ENCODE measurements around the gene PCNT. TPM values are rescaled to one million over a fixed set of nuclear protein-coding genes. Genes with fewer than 3 reads are reported as not detected.

Gene PCNT
- total RNA-seq, 4 donors from 2014 or later: 6.2 to 29.7 (median 17.1) TPM

DNA sequence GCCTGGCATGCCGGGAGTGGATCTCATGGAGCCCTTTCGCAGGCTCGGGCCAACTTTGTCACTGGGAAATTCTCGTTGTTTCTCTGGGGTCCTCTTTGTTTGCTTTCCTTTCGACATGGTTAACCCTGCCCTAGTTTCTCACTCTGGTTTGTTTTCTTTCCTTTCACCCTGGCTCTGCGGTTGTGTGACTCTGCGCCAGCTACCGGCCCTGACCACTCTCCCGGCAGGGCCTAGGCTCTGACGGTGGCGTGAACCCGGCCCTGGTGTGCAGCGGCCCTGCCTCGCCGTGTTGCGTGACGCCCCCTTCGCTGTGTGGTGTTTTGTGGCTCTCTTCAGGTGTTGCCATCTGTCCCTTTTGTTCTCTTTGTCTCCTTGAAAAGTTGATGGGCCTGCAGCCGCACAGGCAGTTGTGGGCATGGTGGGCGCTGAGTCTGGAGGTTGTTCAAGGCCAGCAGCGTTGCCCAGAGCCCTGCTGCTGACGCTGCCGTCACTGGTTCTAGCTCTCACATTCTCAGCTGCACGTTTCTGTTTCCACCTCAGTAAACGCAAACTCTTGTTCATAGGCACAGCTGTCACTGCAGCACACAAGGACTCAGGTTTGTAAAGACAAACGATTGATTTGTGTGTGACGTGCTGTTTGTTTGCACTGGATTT lies 70.1 kb downstream of the PCNT start:
- DNase-seq: no peak
- TF ChIP-seq, protein P1, sequence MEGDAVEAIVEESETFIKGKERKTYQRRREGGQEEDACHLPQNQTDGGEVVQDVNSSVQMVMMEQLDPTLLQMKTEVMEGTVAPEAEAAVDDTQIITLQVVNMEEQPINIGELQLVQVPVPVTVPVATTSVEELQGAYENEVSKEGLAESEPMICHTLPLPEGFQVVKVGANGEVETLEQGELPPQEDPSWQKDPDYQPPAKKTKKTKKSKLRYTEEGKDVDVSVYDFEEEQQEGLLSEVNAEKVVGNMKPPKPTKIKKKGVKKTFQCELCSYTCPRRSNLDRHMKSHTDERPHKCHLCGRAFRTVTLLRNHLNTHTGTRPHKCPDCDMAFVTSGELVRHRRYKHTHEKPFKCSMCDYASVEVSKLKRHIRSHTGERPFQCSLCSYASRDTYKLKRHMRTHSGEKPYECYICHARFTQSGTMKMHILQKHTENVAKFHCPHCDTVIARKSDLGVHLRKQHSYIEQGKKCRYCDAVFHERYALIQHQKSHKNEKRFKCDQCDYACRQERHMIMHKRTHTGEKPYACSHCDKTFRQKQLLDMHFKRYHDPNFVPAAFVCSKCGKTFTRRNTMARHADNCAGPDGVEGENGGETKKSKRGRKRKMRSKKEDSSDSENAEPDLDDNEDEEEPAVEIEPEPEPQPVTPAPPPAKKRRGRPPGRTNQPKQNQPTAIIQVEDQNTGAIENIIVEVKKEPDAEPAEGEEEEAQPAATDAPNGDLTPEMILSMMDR (IDR thresholded peaks at IDR 0.05): no peak
- no peaks in the 10 kb centered on the region for H3K9me3 ChIP-seq
- H3K4me1 ChIP-seq: peaks cover 0 to 6% of the 10 kb centered on the region in 2 donors
- H3K4me3 ChIP-seq: no peak overlapping the region
- no peaks in the 10 kb centered on the region for H3K27me3 ChIP-seq
- peak overlapping the region in 1 of 2 donors; percentile 75 for H3K27ac ChIP-seq
- H3K36me3 ChIP-seq: no peaks in the 10 kb centered on the region
- intact Hi-C loops (cut with DNase I; ENCODE audit: low total_unique reads): no loop called here

DNA sequence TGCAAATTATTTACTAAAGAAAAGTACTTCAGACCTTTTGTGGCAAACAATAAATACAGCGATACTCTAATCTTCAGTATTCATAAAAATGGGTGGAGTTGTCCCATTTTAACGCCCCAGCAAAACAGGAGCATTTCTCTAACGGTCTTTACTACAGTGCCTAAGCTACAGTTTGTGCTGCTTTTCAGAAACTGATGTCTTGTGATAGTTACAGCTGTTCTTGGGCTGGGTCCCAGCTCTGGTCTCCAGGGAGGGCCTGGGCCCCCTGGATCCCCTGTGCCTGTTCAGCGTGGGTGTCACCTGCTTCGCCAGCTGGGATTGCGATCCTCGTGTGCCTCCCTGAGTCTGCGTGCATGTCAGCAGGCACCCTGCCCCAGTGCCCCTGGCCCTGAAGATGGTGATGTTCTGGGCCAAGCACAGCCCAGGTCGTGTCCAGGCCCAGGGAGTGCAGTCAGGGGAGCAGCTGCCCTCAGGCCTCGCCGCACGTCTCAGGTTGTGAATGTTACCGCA lies 70.7 kb downstream of the PCNT start:
- H3K9me3 ChIP-seq: no peaks in the 10 kb centered on the region
- peaks cover 0 to 6% of the 10 kb centered on the region in 2 donors for H3K4me1 ChIP-seq
- intact Hi-C loops (cut with DNase I; ENCODE audit: low total_unique reads): no loop called here
- no peak for DNase-seq
- H3K4me3 ChIP-seq: no peak overlapping the region
- H3K27me3 ChIP-seq: no peaks in the 10 kb centered on the region
- no peaks in the 10 kb centered on the region for H3K36me3 ChIP-seq
- TF ChIP-seq, protein P1 (IDR thresholded peaks at IDR 0.05): no peak
- no peak overlapping the region for H3K27ac ChIP-seq

DNA sequence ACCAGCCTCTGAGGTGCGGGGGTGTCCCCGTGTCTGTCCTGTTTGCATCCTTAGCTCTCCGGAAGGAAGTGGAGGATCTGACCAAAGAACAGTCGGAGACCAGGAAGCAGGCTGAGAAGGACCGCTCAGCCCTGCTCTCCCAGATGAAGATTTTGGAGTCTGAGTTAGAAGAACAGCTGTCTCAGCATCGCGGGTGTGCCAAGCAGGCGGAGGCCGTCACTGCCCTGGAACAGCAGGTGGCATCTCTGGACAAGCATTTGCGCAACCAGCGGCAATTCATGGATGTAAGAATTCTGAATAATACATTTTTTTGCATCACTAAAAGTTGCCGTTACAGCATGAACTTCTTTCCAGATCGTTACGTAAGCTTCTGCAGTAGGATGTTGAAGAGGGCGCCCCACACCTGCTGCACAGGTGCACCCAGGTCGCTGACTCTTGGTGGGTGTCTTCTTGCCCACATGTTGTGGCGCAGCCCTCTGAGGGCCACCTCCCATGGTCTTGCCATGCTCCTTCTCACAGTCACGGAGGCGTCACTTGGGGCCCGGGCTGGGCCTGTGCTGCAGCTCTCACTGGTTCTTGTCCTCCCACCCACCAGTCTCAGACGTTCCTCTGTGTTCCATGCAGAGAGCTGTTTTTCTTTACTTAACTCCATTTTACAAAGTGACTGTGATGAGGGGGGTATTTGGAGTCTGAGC lies 73.4 kb downstream of the PCNT start:
- Histone ChIP-seq H3K36me3 (peaks cover 0 to 3% of the 10 kb centered on the region in 2 donors), H3K4me1 (peaks cover 0 to 6% of the 10 kb centered on the region in 2 donors), H3K9me3 (no peaks in the 10 kb centered on the region), H3K4me3 (no peak overlapping the region), H3K27me3 (no peaks in the 10 kb centered on the region), H3K27ac (no peak overlapping the region)
- intact Hi-C loops (cut with DNase I; ENCODE audit: low total_unique reads): no loop called here
- DNase-seq: no peak
- TF ChIP-seq POLR2A (IDR thresholded peaks at IDR 0.05): no peak
- TF ChIP-seq, protein P1 (IDR thresholded peaks at IDR 0.05): no peak

DNA sequence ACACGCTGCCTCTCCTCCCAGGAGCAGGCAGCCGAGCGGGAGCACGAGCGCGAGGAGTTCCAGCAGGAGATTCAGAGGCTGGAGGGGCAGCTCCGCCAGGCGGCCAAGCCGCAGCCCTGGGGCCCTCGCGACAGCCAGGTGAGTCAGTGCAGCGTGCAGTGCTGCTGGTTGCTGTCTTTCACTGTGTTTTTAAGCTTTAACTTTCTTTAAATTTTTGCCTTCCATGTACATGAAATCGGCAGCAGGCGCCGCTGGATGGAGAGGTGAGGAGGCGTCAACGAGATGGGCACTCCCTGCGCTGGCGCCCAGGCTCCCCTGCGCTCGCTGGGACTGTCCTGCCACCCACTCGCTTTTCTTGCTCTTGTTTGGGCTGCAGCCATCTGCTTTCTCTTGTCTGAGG lies 74.0 kb downstream of the PCNT start:
- intact Hi-C loops (cut with DNase I; ENCODE audit: low total_unique reads): no loop called here
- TF ChIP-seq POLR2A (IDR thresholded peaks at IDR 0.05): no peak
- TF ChIP-seq, protein P1 (IDR thresholded peaks at IDR 0.05): no peak

DNA sequence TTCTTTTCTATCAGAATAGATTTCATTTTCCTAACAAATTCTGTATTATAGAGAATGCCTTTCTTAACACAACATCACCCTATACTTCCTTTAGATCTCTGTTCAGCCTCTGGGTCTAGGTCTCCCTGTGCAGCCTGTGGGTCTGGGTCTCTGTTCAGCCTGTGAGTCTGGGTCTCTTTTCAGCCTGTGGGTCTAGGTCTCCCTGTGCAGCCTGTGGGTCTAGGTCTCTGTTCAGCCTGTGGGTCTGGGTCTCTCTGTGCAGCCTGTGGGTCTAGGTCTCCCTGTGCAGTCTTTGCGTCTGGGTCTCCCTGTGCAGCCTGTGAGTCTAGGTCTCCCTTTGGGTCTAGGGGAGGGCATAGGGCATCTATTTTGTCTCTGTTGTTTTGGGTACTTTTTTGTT lies 75.2 kb downstream of the PCNT start:
- Histone ChIP-seq H3K27ac (no peak overlapping the region), H3K4me3 (no peak overlapping the region), H3K27me3 (no peaks in the 10 kb centered on the region), H3K36me3 (peaks cover 0 to 3% of the 10 kb centered on the region in 2 donors), H3K4me1 (no peaks in the 10 kb centered on the region), H3K9me3 (no peaks in the 10 kb centered on the region)
- intact Hi-C loops (cut with DNase I; ENCODE audit: low total_unique reads): no loop called here
- TF ChIP-seq, protein P1 (IDR thresholded peaks at IDR 0.05): no peak
- no peak for TF ChIP-seq POLR2A (IDR thresholded peaks at IDR 0.05)
- DNase-seq: no peak

More for the DNA sequence above, 74.0 kb downstream of the PCNT start:
- DNase-seq: no peak
- H3K27me3 ChIP-seq: no peaks in the 10 kb centered on the region
- H3K4me1 ChIP-seq: peaks cover 0 to 6% of the 10 kb centered on the region in 2 donors
- H3K4me3 ChIP-seq: no peak overlapping the region
- peaks cover 0 to 3% of the 10 kb centered on the region in 2 donors for H3K36me3 ChIP-seq
- H3K9me3 ChIP-seq: no peaks in the 10 kb centered on the region
- no peak overlapping the region for H3K27ac ChIP-seq
